COLO668 (cell line): ENCODE results near the gene CDH23.

ENCODE experiments used
- DNase-seq: peaks from one replicate; lab custom pipeline; 2025; ENCODE audit not compliant: unreplicated experiment; lab: John Stamatoyannopoulos, UW

CDH23 gene

GRCh38 chr10:71531485-71532446, 135.0 kb downstream of the CDH23 start:
- DNase-seq: no peak

GRCh38 chr10:71532878-71533277, 136.2 kb downstream of the CDH23 start:
- no peak for DNase-seq

DNA sequence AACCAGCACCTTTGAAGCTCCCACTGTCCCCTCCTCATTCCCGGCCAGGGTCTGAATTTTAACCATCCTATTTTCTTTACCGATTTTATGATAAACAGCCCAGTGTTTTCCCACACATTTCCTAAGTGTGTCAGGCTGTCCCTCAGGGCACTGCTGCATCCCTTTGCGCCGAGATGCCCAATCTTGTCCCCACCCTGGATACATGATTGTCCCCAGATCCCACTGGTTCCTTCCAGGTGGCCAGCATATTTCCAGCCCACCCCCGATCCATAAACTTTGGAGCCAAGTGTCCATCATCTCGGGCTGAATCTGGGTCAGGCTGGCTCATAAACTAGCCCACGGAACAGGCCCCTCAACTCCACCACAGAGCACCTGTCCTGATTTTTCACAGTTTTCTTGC, 137.2 kb downstream of the CDH23 start:
- DNase-seq: no peak

- DNase-seq: no peak
These were observed 138.0 kb downstream of the CDH23 start for GRCh38 chr10:71534568-71535194.

- no peak for DNase-seq
These were observed 139.6 kb downstream of the CDH23 start for GRCh38 chr10:71536332-71536731.

DNA sequence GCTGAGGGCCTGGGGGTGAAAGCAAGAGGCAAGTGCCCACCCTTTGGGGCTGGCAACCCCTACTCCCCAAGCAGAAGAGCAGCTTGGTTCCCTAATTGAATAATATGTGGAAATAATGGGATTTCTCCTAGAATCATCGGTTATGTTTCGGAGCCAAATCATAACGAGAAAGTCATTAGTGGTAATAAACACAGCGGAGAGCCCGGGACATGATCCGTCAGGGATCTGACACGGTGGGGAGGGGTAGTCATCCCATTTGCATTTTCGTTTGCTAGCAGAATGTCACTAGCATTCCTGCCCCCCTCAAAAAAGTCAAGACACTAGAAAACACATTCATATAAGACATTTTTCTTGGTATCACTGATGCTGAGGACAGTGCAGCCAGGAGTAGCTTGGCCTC, 140.4 kb downstream of the CDH23 start:
- no peak for DNase-seq

GRCh38 chr10:71537681-71538080, 141.0 kb downstream of the CDH23 start:
- no peak for DNase-seq

GRCh38 chr10:71538608-71539260, 142.0 kb downstream of the CDH23 start:
- no peak for DNase-seq

DNA sequence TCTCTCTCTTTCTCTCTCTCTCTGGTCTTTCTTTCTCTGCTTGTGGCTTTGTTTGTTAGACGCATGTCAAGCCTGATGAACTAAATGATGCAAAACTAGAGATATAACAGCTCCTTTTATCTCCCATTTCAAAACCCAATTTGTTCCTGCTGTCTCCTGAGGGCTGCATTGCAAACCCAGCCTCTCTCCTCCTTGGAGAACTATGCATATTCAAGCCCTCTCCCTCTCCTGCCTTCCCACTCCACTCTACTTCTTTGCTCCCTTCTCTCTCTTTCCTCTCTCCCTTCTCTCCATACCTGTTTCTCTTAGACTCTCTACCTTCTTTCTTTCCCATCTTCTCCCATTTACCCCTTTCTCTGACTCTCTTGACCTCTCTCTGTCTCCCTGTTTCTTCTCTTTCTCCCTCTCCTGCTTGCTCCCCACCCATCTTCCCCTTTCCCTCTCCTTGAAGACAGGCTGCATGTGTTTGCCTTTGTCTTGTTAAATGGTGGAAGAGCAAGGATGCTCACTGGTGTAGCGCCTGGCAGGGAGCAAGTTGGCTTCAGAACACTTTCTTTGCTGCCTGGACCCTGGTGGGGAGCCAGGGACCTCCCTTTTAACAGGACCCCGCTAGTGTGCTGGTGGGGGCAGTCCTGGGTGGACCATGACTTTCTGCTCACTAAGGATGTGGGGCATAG, 142.9 kb downstream of the CDH23 start:
- no peak for DNase-seq

DNA sequence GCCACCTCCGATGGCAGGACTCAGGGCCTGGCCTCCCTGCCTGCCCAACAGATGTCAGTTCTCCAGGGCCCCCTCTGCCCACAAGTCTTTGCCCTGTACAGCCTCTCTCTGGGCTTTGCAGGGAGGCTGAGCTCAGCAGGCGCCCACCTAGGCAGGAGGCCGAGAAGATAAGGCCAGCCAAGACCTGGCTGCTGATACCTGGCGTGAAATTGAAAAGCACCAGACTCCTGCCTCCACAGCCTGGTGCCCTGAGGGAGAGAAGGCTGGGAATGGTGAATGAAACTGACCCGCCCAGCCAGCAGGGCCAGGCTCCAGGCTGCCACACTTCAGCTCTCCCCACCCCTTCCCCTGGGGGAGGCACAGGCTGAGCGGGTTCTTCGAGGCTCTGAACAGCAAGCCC, 145.8 kb downstream of the CDH23 start:
- no peak for DNase-seq

- no peak for DNase-seq
These were observed 147.0 kb downstream of the CDH23 start for GRCh38 chr10:71543608-71544170.

DNA sequence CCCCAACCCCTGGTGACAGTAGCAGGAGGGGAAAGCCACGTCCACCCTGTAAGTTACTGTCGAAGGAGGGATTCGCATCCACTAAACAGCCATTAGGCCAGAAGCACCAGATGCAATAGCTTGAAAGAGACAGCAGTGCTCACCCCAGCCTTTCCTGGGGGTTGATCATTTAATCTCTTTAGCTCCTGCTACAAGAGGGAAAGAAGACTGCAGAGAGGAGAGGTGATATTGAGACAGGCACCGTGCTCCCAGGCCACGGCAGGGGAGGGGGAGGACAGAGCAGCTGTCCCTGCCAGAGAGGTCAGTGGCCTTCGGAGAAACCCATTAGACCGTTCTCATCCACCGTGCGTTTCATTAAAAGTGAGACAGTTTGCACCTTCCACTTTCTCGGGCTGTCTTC, 148.3 kb downstream of the CDH23 start:
- no peak for DNase-seq

DNA sequence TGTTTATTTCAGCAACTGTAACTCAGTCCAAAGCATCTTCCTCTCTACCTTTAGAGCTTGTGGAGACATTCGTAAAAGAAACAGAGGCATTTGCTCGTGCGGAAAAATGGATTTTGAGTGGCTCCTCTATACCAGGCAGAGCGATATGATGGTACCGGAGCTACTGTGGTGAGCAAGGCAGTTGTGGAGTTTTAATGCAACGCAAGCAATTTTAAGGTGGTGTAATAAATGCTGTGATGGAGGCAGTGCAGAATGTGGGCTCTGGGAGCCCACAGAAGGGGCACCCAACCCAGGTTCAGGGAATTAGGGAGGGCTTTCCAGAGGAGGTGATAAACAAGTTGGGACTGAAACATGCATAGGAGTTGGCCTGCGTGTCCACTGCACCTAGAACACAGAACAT, 149.5 kb downstream of the CDH23 start:
- no peak for DNase-seq

- no peak for DNase-seq
These were observed 150.6 kb downstream of the CDH23 start for GRCh38 chr10:71547312-71547711.

- DNase-seq: no peak
These were observed 151.4 kb downstream of the CDH23 start for GRCh38 chr10:71547876-71548846.

DNA sequence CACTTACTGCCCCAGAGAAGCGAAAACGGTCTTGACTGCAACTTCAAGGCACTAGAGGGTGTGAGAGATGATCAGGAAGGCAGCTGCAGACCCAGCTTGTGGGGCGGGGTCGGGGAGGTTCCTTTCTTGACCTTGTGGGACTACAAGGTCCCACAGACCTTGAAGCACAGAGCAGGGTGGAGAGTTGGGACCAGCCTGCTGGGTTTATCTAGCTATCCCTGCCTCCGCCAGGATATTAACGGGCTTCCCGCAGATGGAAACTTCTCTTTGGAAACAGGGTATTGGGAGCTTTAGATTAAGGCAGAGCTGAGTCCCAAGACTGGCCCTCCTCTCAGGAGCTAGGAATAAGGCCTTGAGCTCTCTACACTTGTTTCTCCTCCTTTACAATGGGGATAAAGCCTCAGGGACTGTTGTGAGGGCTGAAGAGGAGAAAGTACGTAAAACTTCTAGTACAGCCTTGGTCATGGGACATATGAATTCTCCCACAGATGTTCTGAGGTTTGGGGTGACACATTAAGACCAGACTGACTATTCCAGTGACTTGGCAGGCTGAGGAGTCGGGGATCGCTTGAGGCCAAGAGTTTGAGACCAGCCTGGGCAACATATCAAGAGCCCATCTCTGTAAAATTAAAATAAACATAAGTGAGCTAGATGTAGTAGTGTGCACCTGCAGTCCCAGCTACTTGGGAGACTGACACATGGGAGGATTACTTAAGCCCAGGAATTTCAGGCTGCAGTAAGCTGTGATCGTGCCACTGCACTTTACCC, 153.2 kb downstream of the CDH23 start:
- DNase-seq: no peak

- no peak for DNase-seq
These were observed 153.9 kb downstream of the CDH23 start for GRCh38 chr10:71550628-71551027.

DNA sequence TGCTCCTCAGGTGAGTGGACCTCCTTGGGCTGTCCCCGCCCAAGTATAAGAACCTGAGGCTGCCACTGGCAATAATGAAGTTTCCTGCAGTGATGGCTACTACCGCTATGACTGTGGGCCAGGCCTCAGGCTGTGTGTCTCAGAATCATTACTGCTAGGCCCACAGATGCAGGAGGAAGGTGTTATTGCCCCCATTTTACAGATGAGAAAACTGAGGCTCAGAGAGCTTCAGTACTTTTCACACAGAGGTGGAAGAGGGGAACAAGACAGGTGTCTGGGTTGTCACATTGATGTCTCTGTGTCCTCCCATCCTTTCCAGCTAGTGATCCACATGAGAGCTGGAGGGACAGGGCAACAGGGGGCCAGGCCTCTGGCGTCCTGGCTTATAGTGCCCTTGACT, 155.2 kb downstream of the CDH23 start:
- DNase-seq: no peak

- DNase-seq: no peak
These were observed 156.7 kb downstream of the CDH23 start for GRCh38 chr10:71553432-71553831.
